ENCODE results near the gene SLC27A2. TPM values are rescaled to one million over a fixed set of nuclear protein-coding genes. Genes with fewer than 3 reads are reported as not detected.
A peak's percentile ranks its signal among the peaks of the same experiment; 100 is the strongest.

The SLC27A2 gene
- polyA plus RNA-seq, 1 experiment = 0.11 TPM

DNA sequence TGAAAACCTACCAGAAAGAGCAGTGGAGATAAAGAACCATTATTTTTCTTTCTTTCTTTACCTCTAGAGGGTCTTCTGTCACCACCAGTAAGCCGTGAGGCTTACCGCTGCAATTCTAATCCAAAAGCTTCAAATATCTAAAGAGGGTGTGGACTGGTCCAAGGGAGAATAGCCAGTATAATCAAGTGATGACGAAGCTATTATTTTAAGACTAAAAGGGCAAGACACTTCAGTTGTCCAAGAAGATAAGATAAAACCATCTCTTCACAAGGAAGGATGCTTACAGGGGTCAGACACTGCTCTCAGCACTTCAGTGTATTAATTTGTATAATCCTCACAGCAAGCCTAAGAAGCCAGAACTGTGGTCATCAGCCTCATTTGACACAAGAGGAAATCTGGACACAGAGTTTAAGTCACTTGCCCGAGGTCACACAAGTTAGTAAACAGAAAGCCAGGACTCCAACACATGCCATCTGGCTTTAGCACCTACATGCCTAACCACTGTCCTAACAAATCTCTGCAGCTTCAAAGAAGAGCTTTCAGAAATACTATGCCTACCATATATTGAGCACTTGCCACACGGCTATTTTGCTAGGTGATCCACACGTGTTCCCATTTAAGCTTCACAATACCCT is 68.9 kb downstream of the SLC27A2 start:
- TF ChIP-seq, protein P1, sequence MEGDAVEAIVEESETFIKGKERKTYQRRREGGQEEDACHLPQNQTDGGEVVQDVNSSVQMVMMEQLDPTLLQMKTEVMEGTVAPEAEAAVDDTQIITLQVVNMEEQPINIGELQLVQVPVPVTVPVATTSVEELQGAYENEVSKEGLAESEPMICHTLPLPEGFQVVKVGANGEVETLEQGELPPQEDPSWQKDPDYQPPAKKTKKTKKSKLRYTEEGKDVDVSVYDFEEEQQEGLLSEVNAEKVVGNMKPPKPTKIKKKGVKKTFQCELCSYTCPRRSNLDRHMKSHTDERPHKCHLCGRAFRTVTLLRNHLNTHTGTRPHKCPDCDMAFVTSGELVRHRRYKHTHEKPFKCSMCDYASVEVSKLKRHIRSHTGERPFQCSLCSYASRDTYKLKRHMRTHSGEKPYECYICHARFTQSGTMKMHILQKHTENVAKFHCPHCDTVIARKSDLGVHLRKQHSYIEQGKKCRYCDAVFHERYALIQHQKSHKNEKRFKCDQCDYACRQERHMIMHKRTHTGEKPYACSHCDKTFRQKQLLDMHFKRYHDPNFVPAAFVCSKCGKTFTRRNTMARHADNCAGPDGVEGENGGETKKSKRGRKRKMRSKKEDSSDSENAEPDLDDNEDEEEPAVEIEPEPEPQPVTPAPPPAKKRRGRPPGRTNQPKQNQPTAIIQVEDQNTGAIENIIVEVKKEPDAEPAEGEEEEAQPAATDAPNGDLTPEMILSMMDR (IDR thresholded peaks at IDR 0.05; ENCODE audit: low read depth, low read length) = no peak
- CTCF ChIA-PET = no interaction called here
- no peak for DNase-seq (ENCODE audit: low read depth, low spot score)
- no peak overlapping the region for H3K4me3 ChIP-seq (ENCODE audit: low read depth, low read length)
- POLR2A ChIA-PET = no interaction called here
- no peaks in the 10 kb centered on the region for H3K27me3 ChIP-seq (ENCODE audit: control insufficient read depth, insufficient read depth, low read length)
- no peaks in the 10 kb centered on the region for H3K9me3 ChIP-seq (ENCODE audit: control insufficient read depth, insufficient read depth, low read length)
- H3K27ac ChIP-seq (ENCODE audit: low read depth, low read length) = no peak overlapping the region

DNA sequence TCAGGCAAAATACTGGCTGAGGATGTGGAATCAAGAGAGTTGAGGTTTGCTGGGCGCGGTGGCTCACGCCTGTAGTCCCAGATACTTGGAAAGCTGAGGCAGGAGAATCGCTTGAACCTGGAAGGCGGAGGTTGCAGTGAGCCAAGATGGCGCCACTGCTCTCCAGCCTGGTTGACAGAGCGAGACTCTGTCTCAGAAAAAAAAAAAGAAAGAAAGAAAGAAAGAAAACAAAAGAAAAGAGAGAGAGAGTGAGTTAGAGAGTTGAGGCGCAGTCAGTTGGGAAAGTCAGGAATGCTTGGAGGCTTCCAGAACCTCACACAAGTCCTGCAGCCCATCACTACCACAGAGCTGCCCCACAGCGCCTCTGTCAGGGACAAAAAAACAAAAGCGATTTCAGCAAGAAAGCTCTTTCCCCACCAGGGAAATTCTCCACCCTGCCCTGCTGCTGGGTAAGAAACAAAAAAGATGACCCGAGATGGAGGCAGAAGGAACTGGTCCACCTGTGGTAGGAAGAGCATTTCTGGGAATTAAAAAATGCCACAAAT is 69.7 kb downstream of the SLC27A2 start:
- POLR2A ChIA-PET = no interaction called here
- CTCF ChIA-PET = interaction anchor here (0.6 kb wide), 1 partner anchor 11 kb away, joined by 8 read pairs; no protein-coding TSS in a partner anchor
- TF ChIP-seq, protein P1 (IDR thresholded peaks at IDR 0.05; ENCODE audit: low read depth, low read length) = no peak
- DNase-seq (ENCODE audit: low read depth, low spot score) = no peak
- Histone ChIP-seq H3K4me3 (ENCODE audit: low read depth, low read length) (no peak overlapping the region), H3K27me3 (ENCODE audit: control insufficient read depth, insufficient read depth, low read length) (no peaks in the 10 kb centered on the region), H3K27ac (ENCODE audit: low read depth, low read length) (no peak overlapping the region), H3K9me3 (ENCODE audit: control insufficient read depth, insufficient read depth, low read length) (no peaks in the 10 kb centered on the region)

DNA sequence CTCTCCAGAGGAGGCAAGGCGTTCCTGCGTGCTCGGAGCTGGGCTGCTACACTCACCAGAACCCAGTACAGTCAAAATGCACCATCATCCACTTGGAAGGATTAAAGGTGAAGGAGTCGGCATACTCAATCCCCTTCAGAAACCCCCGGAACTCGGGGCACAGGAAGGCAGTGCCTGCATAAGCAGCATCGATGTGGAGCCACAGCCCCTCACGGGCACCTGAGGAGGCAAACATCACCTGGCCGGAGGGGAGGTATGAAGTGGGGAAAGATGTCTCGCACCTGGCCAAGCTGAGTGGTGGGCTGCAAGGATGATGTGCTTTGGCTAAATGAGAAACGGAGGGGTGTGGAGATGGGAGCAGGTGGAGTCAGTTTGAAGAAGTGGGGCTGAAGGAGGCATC is 70.6 kb downstream of the SLC27A2 start:
- H3K27ac ChIP-seq (ENCODE audit: low read depth, low read length) = no peak overlapping the region
- POLR2A ChIA-PET = no interaction called here
- H3K4me3 ChIP-seq (ENCODE audit: low read depth, low read length) = no peak overlapping the region
- no peaks in the 10 kb centered on the region for H3K27me3 ChIP-seq (ENCODE audit: control insufficient read depth, insufficient read depth, low read length)
- CTCF ChIA-PET = no interaction called here
- DNase-seq (ENCODE audit: low read depth, low spot score) = no peak
- TF ChIP-seq, protein P1 (IDR thresholded peaks at IDR 0.05; ENCODE audit: low read depth, low read length) = no peak
- peaks cover 3% of the 10 kb centered on the region; the same call in 1 of the 2 replicates for H3K9me3 ChIP-seq (ENCODE audit: control insufficient read depth, insufficient read depth, low read length)

DNA sequence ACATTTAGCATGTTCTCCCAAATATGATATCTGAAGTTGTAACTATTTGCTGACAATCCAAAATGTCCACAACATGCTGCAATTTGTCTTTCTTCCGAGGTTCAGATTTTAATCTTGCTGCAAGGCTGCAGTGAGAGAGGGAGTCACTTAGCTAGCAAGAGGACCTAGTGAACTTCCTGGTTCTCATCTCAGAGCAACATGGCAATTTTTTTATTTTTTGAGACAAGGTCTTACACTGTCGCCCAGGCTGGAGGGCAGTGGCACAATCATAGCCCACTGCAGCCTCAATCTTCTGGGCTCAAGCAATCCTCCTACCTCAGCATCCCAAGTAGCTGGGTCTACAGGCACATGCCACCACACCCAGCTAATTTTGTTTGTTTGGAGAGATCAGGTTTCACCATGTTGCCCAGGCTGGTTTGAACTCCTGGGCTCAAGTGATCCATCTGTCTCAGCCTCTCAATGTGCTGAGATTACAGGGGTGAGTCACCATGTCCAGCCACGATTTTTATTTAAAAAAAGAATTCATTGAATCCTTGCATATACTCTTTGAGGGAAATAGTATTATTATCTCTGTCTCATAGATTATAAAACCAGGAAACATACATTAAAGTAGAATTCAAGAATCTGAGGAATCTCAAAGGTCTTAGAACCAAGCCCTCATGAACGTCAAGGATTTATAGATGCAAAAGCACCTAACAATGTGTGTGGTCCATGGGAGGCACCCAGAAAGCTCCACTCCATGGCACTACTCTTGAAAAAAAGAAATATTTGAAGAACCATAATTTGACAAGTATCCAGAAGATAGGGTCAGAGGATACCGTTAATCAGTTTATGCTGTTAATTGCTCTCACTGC is 74.4 kb downstream of the SLC27A2 start:
- no peaks in the 10 kb centered on the region for H3K27me3 ChIP-seq (ENCODE audit: control insufficient read depth, insufficient read depth, low read length)
- ChIA-PET POLR2A (interaction anchor here (0.6 kb wide), 1 partner anchor 28 kb away, joined by 3 read pairs; no protein-coding TSS in a partner anchor), CTCF (no interaction called here)
- no peak overlapping the region for H3K27ac ChIP-seq (ENCODE audit: low read depth, low read length)
- TF ChIP-seq, protein P1 (IDR thresholded peaks at IDR 0.05; ENCODE audit: low read depth, low read length) = no peak
- H3K4me3 ChIP-seq (ENCODE audit: low read depth, low read length) = no peak overlapping the region
- DNase-seq (ENCODE audit: low read depth, low spot score) = peak; percentile 37
- peaks cover 3% of the 10 kb centered on the region; the same call in 1 of the 2 replicates for H3K9me3 ChIP-seq (ENCODE audit: control insufficient read depth, insufficient read depth, low read length)

DNA sequence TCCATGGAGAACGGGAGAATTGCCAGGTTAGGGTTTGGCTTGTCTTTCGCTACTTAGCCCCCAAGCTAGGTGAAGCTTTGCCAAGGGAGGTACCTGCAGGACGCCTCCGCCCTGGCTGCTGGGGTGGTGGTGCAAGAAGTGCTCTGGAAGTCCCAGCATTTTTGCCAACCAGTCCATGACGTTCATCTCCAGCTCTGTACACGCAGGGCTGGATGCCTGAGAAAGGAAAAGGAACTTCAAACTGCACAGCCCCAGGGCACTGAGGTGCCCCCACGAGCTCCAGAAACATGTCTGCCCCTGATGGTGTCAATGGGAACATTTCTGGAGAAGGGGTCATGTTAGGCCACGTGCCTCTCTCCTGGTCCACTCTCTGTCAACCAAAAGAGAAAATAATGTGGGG is 75.3 kb downstream of the SLC27A2 start:
- ChIA-PET CTCF (no interaction called here), POLR2A (no interaction called here)
- TF ChIP-seq, protein P1 (IDR thresholded peaks at IDR 0.05; ENCODE audit: low read depth, low read length) = no peak

More for the DNA sequence above, 75.3 kb downstream of the SLC27A2 start:
- Histone ChIP-seq H3K4me3 (ENCODE audit: low read depth, low read length) (no peak overlapping the region), H3K27me3 (ENCODE audit: control insufficient read depth, insufficient read depth, low read length) (no peaks in the 10 kb centered on the region), H3K27ac (ENCODE audit: low read depth, low read length) (no peak overlapping the region), H3K9me3 (ENCODE audit: control insufficient read depth, insufficient read depth, low read length) (peaks cover 3% of the 10 kb centered on the region; the same call in 1 of the 2 replicates)
- DNase-seq (ENCODE audit: low read depth, low spot score) = no peak

Data from AG04450 (cell line).